GM19463 (cell line): Measurements from ENCODE around the gene FAM177A1.

Source experiments
- ATAC-seq: cut with Tn5 transposase; IDR thresholded peaks from one replicate; pipeline ENCODE4 v1.9.1; 2021; ENCODE audit warnings: mild to moderate bottlenecking, moderate library complexity; ENCODE audit not compliant: unreplicated experiment

Gene FAM177A1

DNA sequence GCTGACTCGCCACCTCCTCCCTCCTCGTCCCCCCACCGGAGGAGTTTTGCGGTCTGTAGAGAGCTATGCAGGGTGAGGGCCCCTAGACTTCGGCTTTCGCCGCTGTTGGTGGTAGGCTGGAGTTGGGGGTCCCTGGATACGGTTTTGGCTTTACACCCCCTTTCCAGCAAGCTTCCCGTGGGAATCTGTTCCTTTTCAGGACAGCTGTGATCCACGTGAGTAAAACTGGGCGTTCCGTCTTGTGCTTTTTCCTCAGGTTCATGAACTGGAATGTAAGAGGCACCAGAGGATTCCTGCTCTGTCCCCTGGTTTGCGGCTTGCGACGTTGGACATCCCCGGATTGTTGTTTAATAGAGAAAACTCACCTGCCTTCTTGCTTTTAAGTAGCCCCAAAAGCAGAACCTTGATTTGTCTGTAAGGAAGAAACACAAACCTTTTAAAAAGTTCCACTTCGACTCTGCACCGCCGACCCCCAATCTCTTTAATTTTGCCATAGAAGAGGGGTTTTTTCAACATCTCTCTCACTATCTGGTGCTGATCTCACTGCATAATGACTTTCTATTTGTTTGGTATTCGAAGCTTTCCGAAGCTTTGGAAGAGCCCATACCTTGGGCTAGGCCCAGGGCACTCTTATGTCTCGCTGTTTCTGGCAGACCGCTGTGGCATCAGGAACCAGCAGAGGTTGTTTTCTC lies 76.8 kb downstream of the FAM177A1 start:
- ATAC-seq, result no peak

DNA sequence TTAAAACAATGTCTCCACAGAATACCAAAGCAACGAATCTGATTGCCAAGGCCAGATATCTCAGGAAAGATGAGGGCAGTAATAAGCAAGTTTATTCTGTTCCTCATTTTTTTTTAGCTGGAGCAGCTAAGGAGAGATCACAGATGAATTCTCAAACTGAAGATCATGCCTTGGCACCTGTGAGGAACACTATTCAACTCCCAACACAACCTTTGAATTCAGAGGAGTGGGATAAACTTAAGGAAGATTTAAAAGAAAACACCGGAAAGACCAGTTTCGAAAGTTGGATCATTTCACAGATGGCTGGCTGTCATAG lies 77.3 kb downstream of the FAM177A1 start:
- ATAC-seq, result no peak

DNA sequence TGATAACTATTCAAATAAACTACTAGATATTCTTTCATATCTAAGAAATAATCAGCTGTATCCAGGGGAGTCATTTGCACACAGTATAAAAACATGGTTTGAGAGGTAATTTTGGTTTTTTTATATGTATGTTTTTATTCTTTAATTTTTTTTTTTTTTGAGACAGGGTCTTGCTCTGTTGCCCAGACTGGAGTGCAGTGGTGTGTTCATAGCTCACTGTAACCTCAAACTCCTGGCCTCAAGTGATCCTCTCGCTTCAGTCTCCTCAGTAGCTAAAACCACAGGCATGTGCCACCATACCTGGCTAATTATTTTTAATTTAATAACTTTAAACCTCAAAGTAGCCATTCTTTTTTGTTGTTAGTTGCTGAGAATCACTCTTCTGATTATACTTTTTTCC lies 78.1 kb downstream of the FAM177A1 start:
- no peak for ATAC-seq
